NCI-H82 treated with DMSO at 0.1 percent for 48 hours (cell line): ENCODE data around the gene SCN3B.
"Not testable (repeated sequence)": the region's sequence is repeated elsewhere in the genome, so short reads cannot be mapped to it uniquely, and the experiment has no call there.

Experiments used
- DNase-seq: peaks from one replicate; lab custom pipeline; 2025; ENCODE audit not compliant: unreplicated experiment; lab: John Stamatoyannopoulos, UW

SCN3B gene

DNA sequence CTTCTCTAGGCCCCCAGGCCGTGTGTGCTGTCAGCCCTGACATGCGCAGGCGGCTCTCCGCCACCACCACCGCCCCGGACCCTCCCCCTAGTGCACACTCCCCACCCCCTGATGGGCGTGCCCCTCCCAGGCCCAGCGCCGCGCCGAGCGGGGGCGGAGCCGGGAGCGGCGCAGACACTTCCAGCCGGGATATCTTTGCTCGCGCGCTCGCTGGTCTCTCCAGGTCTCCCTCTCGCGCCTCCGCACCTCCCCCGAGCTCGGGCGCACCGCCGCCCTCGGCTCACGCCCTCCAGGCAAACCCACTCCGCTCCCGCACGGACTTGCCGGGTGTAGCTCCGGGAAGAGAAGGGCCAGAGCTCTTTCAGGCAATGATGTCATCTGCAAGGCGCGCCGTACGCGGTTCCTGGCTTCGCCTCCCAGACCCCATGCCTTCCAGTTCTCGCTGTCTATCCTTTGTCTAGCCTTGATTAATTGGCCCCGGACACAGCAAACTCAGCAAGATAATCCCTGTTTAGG is at the start of gene SCN3B:
SCN3B (minus strand) TSS at position 59 of the 516 bp plus-strand sequence. CDS start 823 bp downstream, outside the sequence.
- peak; percentile 48 for DNase-seq

- no peak for DNase-seq
Observed at GRCh38 chr11:123702696-123703095, 48.3 kb upstream of the SCN3B start.

GRCh38 chr11:123702139-123702538 is 47.7 kb upstream of the SCN3B start:
- DNase-seq, result no peak

DNA sequence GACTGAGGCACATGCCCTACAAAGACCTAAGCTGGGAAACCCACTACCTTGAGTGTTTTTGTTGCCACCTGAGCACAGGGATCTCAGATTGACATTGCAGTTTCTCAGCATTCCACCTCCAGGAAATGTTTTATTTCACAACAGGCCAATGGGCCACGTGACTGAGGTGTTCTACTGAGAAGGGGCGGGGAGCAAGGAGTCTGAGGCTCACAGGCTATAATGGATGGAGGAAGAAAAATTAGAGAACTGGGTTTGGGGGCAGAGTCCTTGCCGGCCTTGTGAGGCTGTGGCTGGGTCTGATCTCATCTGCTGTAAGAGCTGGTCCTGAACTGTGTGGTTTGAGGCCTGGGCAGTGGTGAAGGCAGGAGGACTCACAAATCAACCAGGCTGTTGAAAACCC is 46.3 kb upstream of the SCN3B start:
- DNase-seq, result no peak

DNA sequence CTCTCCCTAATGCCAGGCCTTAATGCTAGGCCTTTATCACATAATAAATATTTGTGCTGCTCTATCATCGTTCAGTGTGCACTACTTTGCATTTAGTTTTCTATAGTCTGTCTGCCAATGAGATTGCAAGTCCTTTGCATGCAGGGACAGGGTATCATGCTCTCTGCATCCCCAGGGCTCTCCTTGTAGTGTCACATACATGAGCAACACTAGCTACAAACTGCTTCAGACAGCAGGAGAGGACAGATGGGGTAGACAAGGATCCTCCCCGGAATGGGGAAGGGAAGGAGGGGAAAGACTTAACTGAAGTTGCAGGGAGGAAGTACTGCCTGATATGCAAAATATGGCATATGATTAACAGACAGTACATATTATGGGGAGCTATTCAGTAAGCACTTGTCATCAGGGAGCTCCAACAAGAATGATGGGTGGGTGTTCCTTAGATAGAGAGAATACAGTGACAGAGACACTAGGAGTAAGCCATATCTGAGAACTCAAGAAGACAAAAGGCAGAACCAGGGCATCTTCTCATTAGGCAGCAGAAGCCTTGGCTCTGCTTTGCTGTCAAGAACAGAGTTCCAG is 44.2 kb upstream of the SCN3B start:
- no peak for DNase-seq

DNA sequence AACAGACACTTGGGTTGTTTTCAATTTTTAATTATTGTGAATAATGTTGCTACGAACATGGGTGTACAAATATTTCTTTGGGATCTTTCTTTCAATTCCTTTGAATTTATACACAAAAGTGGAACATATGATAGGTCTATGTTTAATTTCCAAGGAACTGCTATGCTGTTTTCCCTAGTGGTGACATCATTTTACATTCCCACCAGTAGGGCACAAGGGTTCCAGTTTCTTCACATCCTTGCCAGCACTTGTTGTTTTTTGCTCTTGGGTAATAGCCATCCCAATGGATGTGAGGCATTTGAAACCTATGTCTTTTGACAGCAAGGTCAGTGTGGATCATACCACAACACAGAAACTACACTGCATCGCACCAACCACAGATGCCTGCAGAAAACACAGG is 41.8 kb upstream of the SCN3B start:
- DNase-seq, result no peak

GRCh38 chr11:123695231-123695630 is 40.8 kb upstream of the SCN3B start:
- no peak for DNase-seq

DNA sequence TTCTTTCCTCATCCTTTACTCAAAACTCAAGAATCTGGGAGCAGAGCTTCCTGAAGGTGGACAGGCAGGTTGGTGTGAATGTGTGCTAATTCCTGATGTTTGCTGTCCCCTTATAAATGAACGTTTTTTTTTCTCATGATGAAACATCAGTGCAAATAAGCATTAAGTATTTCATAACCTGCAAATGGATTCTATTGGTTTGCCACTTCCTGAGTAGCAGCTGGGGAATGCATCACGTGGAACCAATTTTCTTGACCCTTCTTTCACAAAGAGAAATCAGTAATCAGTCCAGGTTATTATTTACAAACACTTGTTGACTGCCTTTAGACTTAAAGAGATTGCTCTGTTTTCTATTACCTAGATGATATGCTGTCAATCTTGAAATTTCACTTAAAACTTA is 40.1 kb upstream of the SCN3B start:
- DNase-seq, result no peak

GRCh38 chr11:123692961-123693360 is 38.5 kb upstream of the SCN3B start:
- DNase-seq, result no peak

DNA sequence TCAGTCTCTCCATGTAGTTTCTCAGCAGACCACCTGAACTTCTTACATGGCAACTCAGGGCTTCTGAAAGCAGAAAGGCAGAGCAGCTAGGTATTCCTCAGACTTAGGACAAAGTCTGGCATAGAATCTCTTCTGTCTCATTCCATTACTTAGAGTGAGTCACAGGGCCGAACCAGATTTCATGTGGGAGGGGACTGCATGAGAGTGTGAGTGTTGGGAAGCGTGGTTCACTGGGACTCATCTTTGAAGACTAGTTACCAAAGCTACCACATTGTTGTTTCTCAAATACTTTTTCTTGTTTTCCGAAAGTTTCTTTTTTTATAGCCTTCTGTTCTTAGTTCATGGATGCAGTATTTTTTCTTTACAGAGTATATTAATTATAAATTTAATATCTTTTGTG is 36.1 kb upstream of the SCN3B start:
- DNase-seq, result no peak

GRCh38 chr11:123684601-123685000 is 30.2 kb upstream of the SCN3B start:
- no peak for DNase-seq

GRCh38 chr11:123683428-123684170 is 29.2 kb upstream of the SCN3B start:
- DNase-seq, result no peak

DNA sequence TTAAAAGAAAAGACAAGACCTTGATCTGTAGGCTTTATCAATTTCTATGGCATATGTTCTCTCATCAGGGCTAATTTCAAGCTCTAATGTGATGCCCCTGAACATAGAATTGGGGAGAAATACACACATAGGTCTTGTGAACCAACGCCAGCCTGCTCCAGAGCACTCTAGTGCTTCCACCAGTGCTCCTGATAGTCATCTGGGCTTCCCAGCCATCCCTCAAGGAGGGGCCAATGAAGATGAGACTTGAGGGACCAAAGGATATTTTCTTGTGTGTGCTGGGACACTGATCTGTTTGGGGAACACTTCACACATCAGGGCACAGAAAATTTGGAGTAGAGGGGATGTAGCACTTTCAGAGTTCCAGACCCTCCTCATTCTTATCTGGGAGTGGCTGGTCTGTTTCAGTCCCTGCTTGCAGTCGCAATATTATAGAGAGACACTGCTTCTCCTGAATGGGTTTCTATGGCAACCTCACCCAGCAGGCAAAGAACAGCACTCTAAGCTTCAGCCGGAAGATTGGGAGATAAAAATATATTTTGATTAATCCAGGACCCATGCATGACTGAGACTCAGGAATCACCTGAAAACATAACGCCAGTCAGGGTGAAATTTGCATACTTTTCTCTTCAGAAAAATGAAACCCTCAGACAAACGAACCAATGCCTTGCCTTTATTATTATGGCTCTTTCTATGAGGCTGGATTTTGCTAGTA is 28.4 kb upstream of the SCN3B start:
- no peak for DNase-seq

GRCh38 chr11:123681030-123681429 is 26.6 kb upstream of the SCN3B start:
- DNase-seq, result no peak

GRCh38 chr11:123678246-123678645 is 23.8 kb upstream of the SCN3B start:
- DNase-seq, result no peak

GRCh38 chr11:123677510-123677909 is 23.1 kb upstream of the SCN3B start:
- DNase-seq, result no peak

- no peak for DNase-seq
Observed at GRCh38 chr11:123674297-123674696, 19.9 kb upstream of the SCN3B start.

DNA sequence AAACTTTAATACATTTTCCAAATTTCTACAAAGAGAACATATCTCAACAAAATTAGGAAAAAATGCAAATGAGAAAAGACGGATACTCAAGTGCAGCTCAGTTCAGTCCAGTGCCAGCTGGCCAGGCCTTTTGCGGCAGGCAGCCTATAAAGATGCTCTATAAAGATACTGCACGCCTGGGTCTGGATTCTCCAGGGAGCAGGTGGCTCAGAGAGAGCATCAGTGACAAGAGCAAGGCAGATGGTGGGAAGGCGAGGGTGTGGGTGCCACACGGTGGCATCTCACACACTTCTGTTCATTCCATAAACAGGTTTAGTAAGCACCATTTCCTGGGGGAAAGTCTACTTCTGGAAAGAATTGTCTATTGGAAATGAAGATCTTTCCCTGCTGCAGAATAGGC is 18.1 kb upstream of the SCN3B start:
- DNase-seq, result no peak

DNA sequence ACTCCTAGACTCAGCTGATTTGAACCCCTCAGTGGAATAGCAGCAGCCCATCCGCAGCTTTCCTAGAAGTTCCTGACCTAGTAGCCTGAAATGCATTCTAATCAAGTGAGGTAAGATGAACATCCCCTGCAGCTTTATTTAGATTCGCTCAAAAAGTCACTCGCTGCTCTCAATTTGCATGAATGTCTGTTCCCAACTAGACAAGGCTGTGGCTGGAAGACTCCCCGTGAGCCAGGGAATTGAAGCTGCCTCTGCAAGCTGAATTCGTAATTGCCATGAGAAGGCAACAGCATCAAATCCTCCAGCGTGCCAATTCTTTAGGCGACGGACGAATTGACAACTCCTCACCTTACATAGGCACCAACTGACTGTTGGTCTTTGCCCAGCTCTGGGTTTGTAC is 17.1 kb upstream of the SCN3B start:
- DNase-seq, result no peak

DNA sequence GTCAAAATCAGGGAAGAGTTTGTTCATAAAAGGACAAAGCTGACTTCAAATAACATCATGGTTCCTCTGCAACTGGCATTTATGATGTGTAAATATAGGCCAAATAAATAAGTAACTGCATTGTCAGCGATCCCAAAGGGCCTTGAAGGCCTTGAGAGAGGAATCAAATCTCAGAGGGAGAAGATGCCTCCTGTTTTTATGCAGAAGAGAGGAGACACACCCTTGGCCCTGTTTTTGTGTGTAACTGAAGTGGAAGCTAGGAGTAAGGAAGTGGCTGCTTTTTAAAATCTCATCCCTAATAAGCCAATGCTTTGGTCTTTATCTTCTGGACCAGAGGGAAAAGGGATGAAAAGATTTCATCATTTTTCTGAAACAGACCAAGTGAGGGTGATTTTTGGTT is 15.7 kb upstream of the SCN3B start:
- no peak for DNase-seq

DNA sequence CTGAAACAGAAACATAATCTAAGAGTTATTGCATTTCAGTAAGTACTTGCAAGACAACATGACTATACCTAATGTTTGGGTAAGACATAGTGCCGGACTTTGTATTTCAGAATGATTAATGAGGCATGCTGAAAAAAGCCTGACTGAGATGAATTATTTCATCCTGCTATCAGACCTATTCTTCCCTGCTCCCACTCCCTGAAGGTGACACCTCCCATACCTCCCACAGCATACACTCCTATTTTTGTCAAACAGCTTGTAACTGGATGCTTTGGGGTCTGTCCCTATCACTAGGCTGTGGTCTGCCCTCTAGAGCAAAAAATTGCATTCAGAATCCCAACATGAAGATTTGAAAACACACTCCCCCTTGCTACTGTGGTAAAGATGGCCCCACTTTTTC is 10.9 kb upstream of the SCN3B start:
- no peak for DNase-seq

GRCh38 chr11:123659965-123660364 is 5.5 kb upstream of the SCN3B start:
- DNase-seq, result not testable (repeated sequence)
